Hypothalamus (tissue), 51 donors: ENCODE measurements around the gene MYADML2.
A peak's percentile ranks its signal among the peaks of the same experiment; 100 is the strongest.

Experiments
- DNase-seq, 51 donors: peaks; one replicate each; lab custom pipeline; 2025; lab: John Stamatoyannopoulos, UW

Gene MYADML2

DNA sequence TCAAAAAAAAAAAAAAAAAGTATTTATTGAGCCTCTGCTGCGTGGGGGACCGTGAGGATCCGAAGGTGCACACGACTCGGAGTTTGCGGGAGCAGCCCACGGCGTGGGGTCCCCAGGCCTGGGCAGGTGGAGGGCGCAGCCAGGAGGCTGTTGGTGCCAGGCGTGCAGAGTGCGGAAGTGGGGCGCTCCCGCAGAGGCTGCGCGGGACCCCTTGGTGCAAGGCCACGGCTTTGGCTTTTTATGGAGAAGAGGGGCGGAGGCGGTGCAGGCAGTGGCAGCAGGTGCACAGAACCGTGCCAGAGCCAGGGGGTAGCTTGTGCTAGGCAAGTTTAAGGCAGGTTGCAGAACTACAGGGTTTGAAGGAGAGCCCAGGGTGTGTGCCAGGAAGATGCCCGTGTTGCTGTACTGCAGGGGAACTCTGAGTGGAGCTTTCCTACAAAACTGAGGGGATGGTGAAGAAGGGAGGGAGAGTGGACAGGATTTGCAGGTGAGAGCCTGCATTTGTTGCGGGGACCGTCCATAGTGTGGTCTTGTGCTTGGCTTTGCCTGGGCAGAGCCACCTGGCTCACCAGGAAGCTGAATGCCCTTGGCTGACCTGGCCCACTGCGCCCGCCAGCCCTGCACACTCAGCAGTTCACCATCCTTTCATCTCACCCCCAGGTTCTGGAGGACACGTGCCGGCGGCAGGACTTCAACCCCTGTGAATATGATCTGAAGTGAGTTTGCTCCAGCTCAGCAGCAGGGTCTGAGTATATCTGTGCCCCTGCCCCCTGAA, 31.7 kb upstream of the MYADML2 start:
- no peak for DNase-seq

DNA sequence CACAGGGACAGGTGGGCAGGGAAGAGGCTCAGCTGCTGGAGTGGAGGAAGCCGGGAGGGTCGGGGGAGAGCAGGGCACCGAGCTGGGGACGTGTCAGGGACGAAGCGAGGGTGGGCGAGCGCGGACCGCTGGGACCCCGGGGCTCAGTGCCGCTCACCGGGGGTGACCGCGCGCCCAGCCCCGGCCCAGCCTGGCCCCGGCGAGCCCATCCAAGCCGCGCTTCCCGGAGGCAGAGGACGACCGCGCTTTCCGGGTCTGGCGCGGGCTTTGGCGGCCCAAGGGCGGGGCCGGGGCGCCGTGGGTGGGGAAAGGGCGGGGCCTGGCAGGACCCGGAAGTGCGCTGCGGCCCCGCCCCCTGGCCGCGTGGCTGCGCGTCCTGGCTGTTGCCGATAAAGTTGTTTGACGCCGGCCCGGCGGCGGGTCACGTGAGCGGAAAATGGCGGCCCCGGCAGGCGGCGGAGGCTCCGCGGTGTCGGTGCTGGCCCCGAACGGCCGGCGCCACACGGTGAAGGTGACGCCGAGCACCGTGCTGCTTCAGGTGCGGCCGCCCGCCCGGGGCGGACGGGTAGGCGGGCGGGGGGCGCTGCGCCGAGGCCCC, 30.3 kb upstream of the MYADML2 start, which contains the start of gene ASPSCR1:
Gene ASPSCR1 (plus strand): TSS at position 419 of the 598 bp plus-strand sequence. CDS start 18 bp downstream, at position 437.
- peak; percentile 29 to 93 (median 81) for DNase-seq

DNA sequence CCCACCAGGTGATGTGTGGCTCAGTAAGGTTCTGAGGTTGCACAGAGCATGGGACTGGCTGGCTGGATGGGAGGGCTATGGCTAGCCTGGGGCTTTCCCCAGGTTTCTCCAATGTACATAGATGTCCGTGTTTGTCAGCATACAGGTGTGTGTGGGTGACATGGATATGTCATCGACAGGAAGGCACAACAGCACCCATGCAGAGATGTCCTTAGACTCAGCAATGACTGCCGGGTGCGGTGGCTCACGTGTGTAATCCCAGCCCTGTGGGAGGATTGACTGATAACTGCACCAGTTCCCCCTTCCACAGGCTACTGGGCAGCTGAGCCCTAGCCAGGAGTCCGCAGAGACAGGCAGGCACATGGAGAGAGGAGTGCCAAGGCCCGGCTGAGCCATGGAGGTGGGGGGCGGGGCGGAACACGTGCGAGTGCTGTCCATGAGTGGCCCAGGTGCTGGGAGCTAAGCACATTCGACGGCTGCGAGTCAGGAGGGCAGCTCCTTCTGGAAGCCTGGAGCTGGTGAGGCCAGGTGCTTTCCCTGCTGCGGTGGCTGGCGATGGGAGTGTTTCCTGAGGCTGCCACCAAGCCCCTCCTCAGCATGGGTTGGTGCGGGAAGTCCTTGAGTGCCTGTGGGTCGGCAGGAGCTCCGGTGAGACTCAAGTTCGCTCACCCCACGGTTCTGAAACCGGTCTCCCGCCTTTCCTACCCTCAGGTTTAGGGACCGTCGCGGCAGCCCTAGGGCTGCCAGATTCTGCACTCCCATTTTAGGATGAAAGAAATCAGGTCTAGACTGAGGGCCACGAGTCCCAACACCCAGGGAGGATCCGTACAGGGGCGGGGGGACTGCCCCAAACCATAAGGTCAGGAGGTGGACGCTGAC, 29.5 kb upstream of the MYADML2 start:
- DNase-seq, result peak in 4 of 51 donors; percentile 5 to 22 (median 8)

DNA sequence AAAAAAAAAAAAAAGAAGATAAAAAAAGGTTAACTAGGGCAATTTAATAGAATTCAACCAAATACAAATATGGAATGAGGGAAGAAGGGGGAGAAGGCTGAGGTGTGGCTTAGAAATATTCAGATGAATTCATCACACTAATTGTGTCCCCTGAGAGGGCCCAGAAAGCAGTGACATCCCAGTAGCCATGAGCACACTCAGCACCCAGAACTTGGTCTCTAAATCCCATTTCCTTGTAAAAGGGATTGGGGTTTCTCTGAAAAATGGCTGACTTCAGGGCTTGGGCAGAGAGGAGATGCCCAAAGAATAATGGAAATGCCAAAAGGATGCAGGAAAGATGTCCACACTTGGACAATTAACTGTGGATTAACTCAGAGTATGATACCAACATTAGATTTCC, 26.4 kb upstream of the MYADML2 start:
- no peak for DNase-seq

DNA sequence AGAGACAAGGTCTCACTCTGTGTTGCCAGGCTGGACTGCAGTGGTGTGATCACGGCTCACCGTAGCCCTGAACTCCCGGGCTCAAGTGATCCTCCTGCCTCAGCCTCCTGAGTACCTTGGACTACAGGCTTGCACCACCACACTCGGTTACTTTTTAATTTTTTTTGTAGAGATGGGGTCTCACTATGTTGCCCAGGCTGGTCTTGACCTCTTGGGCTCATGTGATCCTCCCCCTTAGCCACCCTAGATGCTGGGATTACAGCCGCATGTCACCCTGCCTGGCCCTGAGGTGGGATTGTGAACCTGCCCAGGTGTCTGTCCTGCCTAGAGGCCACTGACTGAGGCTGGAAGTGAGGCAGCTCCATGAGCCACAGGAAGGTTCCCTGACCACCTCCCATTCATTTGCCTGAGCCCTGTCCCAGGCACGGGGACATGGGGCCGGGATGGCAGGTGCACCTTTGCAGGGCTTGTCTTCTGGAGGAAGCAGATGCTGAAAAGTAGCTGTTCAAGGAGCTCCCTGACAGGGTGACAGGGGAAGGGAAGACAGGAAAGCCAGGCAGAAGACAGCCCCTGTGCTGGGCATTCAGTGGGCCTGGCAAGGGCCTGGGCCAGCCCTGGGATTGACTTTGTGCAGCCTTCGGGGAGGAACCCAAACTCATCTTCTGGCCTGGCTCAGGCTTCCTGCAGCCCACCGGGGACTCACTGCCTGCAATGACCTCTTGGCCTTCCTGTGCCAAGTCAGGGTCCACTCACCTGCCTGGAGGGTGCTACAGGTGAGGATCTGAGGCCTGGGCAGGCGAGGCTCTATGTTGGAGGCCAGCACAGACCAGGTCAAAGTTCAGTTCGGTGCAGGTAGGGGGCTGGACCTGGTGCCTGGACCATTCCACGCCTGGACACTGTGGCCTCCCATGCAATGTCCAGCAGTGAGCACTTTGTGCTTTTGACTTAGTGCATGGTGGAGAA, 22.1 kb upstream of the MYADML2 start:
- DNase-seq, result no peak

DNA sequence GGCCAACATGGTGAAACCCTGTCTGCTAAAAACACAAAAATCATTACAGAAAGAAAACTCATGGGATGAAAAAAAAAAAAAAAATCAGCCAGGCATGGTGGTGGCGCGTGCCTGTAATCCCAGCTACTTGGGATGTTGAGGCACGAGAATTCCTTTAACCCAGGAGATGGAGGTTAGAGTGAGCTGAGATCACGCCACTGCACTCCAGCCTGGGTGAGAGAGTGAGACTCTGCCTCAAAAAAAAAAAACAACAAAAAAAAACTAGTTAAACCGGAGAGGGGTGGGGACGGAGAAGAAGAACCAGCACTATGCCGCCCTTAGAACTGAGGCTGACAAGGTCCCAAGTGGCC, 21.3 kb upstream of the MYADML2 start:
- no peak for DNase-seq

DNA sequence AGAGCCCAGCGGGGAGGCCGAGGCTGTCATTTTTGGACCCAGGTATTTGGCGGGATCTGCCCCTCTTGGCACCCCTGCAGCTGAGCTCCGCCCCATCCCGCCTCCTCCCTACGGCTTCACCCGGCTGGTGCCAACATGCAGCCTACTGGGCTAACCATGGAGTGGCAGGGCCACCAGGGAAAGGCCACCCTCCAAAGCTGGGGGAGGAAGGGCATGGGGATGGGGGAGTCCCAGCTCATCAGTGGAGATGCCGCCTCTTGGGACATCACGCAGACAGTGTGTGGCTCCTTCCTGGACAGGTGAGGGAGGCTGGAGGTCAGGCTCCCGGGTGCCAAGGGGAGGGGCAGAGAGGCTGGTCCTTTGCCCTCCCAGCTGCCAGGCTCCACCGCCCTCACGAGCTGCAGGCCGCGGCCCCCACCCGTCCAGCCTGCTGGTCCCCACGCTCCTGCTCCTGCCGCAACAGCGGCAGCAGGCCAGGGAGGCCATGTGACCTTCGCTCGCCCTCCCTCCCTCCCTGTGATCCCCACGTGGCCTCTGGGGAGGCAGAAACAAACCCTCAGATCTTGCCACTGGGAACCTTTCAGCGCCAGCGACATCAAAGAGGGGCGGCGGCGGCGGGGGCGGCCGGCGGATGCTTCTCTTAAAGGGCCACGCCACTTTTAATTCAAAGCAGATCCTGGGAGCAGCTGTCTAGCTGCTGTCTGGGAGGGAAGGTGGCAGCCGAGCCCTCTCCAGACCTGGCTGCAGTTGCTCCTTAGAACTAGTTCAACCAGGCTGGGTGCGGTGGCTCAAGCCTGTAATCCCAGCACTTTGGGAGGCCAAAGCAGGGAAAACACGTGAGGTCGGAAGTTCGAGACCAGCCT, 20.7 kb upstream of the MYADML2 start:
- DNase-seq, result peak; percentile 20 to 91 (median 77)

DNA sequence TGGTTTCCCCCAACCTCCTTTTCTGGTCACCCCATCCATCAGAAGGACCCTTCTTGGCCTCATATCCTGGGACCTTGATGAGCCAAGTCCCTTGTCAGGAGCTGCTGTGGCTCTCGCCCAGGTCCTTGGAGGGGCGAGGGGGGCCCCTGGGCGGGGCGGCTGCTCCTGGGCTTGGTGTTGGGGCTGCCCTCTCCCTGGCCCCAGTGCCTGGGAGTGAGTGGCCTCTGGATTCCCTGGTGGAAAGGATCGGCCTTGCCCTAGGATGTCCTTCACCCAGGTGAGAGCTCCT, 20.2 kb upstream of the MYADML2 start:
- no peak for DNase-seq

DNA sequence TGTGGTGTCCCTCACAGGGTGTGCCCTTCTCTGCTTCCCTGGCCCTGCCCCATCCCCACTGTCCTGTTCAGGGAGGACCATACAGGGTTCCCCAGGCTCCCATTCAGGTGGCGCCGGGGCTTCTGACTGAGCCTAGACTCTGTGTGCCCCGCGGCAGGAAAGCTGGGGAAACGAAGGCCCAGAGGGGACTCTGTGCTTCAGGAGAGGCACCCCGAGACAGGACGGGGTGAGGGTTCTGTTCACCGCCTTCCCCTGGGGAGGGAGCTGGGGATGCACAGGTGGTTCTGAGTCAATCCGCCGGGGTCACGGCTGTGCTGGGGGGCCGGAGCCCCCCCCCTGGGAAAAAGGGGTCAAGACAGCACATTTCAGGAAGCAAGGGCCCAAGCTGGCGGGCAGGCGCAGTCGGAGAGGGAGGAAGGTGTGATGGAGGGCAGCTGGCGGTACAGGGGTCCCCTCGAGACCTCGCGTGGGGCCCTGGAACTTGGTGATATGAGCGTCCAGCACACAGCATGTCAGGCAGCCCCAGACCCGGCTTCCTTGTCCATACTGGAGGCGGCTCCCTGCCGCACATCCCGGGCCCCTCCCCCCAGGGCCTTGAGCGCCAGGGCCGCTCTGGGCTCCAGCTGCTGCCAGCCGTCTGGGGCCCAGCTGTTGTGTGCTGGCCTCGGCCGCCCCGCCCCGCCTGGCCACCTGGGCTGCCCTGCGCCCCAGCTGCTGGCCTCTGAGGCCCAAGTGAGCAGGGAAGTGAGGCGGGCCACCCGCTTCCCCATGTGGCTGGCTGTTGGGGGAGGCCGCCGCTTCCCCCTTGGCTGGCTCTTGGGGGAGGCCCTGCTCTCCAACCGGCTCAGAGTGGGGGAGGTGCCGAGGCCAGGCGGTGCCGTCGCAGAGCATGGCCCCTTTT, 19.6 kb upstream of the MYADML2 start:
- peak in 18 of 51 donors; percentile 7 to 57 (median 20) for DNase-seq

DNA sequence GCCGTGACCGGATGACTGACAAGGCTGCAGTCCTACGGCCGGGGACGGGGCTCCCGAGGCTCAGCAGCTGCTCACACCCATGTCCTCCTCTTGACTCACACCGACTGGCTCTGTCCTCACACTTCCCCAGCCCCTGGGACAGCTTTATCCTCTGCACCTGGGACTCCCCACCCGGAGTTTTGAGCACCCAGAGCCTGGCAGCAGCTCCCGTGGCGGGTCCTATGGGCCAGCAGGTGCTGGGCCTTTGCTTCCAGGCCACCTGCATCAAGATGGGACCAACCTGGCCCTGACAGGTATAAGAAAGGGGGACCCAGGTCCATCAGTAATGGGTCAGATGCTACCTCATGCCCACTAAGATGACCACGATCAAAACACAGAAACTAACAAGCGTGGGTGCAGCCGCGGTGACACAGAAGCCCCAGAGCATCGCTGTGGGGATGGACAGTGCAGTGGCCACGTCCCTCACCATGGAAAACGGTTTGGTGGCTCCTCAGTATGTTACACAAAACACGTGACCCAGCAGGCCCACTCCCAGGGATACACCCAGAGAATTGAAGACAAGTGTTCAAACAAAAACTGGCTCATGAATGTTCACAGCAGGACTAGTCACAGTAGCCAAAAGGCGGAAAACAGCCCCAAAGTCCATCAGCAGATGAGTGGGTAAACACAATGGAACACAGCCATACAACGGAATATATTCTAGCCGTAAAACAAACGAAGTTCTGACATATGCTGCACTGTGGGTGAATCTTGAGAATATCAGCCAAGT, 17.2 kb upstream of the MYADML2 start:
- DNase-seq, result no peak

DNA sequence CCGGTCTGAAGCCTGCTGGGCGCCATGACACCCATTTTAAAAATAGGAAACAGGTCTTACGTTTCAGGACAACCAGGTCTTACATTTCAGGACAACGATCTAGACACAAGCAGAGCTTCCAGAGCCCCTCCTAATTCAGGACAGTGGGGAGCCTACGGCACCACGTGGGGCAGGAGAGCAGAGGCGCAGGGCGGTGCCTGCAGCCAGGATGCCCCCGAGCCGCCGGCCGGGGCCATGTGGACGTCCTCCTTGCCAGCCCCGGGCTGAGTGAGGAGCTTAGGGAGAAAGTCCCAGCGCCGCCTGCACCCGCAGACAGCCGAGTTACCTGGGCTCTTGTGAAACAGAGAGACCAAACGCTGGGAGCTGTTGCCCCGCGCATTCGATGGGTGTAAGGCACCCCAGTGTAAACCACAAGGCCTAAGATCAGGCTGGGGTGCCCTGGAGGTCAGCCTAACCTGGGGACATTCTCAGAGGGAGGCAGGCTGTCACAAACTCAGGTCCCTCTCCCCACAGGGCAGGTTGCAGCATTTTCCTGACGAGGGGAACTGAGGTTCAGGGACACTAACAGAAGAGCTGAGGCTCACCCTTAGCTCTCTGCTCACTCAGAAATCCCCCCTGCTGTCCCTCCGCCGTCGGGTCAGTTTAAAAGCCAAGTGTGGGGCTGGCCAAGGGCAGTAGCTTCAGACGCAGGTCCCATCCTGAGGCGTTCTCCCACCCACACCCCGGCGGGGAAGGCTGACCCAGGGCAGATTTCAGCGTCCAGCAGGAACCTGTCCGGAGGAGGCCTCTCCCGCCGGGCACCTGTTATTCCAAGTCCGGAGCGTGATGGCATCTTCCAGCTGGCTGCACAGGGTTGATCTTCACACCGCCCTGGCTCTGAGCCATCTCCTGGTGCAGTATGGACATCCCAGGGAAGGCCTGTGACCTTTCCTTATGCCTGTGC, 15.7 kb upstream of the MYADML2 start:
- no peak for DNase-seq

DNA sequence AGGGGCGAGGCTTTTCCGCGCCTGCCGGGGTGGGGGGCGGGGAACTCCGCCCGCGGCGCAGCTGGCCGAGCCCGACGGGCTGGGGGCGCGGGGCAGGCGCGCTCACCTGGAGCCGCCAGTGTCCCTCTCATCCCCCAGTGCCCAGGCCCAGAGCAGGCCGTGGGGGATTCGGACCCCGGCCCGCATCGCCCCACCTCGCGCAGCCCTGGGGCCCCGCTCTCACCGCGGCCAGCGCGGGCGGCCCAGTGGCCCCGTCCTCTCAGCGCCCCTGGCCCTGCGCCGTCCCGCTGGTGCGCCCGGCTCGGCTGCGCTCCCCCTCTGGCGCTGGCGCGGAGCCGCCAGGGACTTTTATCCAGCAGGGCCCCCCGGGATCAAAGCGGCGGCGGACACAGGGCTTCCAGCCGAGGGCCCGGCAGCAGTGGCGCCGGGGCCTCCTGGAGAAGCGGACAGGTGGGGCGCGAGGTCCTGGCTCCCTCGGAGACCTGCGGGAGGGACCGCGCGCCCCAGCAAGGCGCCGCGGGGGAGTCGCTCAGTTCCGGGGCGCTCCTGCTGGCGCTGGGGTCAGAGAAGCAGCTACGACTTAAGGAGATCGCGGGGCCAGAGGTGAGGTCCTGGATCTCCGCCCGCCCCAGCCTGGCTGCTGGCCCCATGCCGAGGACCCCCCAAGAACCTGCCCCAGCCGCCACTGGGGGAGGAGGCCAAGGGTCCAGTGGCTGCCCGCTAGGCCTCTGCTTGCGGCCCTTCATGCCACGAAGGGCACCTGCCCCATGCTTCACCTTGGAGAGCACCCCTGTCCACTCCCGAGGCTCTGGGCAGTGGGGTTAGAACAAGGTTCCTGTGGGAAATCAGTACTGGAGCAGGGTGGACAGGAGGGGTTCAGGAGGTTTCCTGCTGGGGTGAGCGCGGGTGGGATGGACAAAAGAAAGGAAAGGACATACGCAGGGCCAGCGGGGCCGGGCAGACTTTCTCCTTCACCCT, 14.8 kb upstream of the MYADML2 start:
- no peak for DNase-seq

DNA sequence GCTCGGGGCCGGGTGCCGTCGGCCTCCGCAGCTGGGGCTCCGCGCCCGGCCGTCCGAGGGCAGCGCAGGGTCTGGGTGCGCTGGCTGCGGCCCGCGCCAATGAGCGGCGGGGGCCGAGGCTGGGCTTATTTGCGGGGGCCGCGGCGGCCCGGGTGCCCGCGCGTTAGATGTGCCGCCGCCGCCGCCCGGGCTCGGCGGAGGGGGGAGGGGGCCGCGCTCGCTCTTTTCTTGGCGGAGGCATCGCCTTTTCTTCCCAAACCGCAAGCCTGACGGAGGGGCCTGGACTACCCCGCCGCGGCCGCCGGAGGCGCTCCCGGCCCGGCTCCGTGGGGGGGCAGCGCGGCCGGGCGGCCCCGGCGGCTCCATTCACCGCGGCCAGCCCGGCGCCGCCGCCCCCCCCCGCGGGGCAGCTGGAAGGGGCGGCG, 14.1 kb upstream of the MYADML2 start, which contains the start of gene NOTUM:
Gene NOTUM (minus strand): TSS at position 101 of the 425 bp plus-strand sequence. CDS start 278 bp downstream, outside the sequence.
- no peak for DNase-seq

DNA sequence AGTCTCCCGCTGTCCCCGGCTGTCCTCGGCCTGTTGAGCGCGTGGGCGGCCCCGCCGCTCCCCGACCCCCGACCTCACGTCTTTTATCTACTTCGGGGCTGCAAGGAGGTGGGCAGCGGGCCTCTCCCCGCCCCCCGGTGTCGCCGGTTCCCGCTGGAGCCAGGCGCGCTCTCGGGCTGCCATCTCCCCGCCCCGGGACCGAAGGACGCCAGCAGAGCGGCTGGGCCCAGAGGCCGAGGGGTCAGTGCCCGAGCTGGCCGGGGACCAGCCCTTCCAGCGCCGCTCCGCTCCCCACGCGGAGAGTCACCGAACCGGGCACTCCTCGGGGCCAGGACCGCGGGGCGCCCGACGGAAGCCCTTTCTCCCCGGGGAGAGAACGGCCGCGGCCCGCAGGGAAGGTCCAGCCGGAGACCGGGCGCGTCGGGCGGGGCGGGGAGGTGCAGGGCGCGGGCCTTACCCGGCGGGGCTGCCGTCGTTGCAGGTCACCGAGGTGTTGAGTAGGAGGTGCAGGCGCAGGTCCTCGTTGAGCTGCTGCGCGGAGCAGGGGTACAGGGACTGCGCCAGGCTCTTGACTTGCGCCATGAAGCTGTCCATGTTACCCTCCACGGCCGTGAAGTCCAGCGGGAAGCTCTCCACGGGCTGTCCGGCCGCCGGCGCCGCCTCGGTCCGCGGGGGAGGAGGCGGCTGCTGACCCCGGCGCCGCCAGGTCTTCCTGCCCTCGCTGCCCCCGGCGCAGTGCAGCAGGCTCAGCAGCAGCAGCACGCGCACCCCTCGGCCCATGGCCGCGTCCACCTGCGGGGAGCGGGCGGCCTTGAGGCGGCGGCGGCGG, 13.3 kb upstream of the MYADML2 start:
- no peak for DNase-seq
